GM12878 (cell line): Measurements from ENCODE around the gene UGT1A7. TPM values are rescaled to one million over a fixed set of nuclear protein-coding genes. Genes with fewer than 3 reads are reported as not detected.

Source experiments
- ATAC-seq: fragments of 200-7000 bp; cut with Tn5 transposase; 3 replicates; pipeline ENCODE4 v1.9.1; 2020; ENCODE audit warnings: mild to moderate bottlenecking, moderate library complexity
- BruUV-seq: library from RNA; stranded (reverse); fragments of 400-500 nt; replicated peaks from 2 replicates; lab custom pipeline; 2021; lab: Mats Ljungman, UMichigan
- CTCF ChIA-PET: fragments of 300-600 bp; sonication (Branson Sonifier 250); formaldehyde crosslinking; extraction: SDS; loops from one replicate; lab custom pipeline; 2021; ENCODE audit warnings: inconsistent platforms; lab: Yijun Ruan, JAX
- POLR2A ChIA-PET: fragments of 350-600 bp; formaldehyde crosslinking; extraction: SDS; loops from one replicate; lab custom pipeline; 2021; ENCODE audit warnings: inconsistent platforms; lab: Charles Lee
- RAD21 ChIA-PET: fragments of 300-600 bp; sonication (Branson Sonifier 250); formaldehyde crosslinking; loops from one replicate; lab custom pipeline; 2023; ENCODE audit warnings: antibody characterized with exemption; ENCODE audit not compliant: unreplicated experiment; lab: Charles Lee
- SMC1A ChIA-PET: fragments of 300-600 bp; sonication (Branson Sonifier 250); formaldehyde crosslinking; loops from one replicate; lab custom pipeline; 2023; ENCODE audit not compliant: unreplicated experiment, uncharacterized antibody; lab: Charles Lee
- DNase-seq: peaks from one replicate; pipeline ENCODE4 v3.0.0-alpha.2; 2011; ENCODE audit warnings: low read depth, low spot score
- FAIRE-seq: peaks from 3 replicates; lab custom pipeline; 2011; peaks lifted over from hg19 to GRCh38; lab: Jason Lieb, UNC
- H2AFZ ChIP-seq: 2 replicates; pipeline ENCODE4 v1.6.0; 2011; ENCODE audit warnings: low read depth, low read length, control low read depth; ENCODE audit not compliant: control insufficient read depth
- H3K27ac ChIP-seq: 2 replicates; pipeline ENCODE4 v1.5.1; 2011; ENCODE audit warnings: control low read depth; ENCODE audit not compliant: control insufficient read depth, insufficient read depth
- H3K27me3 ChIP-seq, 2 experiments: replicated peaks in 1 of 2; 2 replicates each; pipeline versions ENCODE4 v1.6.0 to v1.6.1; 2011; ENCODE audit warnings: low read length in 1 of 2; ENCODE audit not compliant: control insufficient read depth in 2 of 2, insufficient read depth in 2 of 2
- H3K36me3 ChIP-seq, 2 experiments: 2 replicates each; pipeline ENCODE4 v1.5.1; 2011; ENCODE audit warnings: low read length in 1 of 2; ENCODE audit not compliant: control insufficient read depth in 2 of 2, insufficient read depth in 2 of 2
- H3K4me1 ChIP-seq: 2 replicates; pipeline ENCODE4 v1.6.1; 2011; ENCODE audit warnings: mild to moderate bottlenecking, low read length, moderate library complexity, mixed read lengths; ENCODE audit not compliant: control insufficient read depth, insufficient read depth
- H3K4me2 ChIP-seq: 2 replicates; pipeline ENCODE4 v1.6.0; 2011; ENCODE audit warnings: control low read depth; ENCODE audit not compliant: control insufficient read depth, insufficient read depth
- H3K4me3 ChIP-seq: fragments of 200-600 bp; sonication (generic); 2 replicates; pipeline ENCODE4 v1.5.1; 2016
- H3K79me2 ChIP-seq: 2 replicates; pipeline ENCODE4 v1.6.0; 2011; ENCODE audit warnings: low read length; ENCODE audit not compliant: control insufficient read depth, insufficient read depth
- H3K9ac ChIP-seq: 2 replicates; pipeline ENCODE4 v1.8.0; 2011; ENCODE audit warnings: low read length, control low read depth, mixed read lengths; ENCODE audit not compliant: control insufficient read depth, insufficient read depth
- H3K9me3 ChIP-seq: replicated peaks from 3 replicates; pipeline ENCODE4 v1.5.1; 2011; ENCODE audit warnings: mild to moderate bottlenecking, low read length; ENCODE audit not compliant: control insufficient read depth, insufficient read depth
- H4K20me1 ChIP-seq: 2 replicates; pipeline ENCODE4 v1.6.0; 2011; ENCODE audit not compliant: control insufficient read depth, insufficient read depth
- KLF5 ChIP-seq: fragments of 450-650 bp; IDR thresholded peaks from 2 replicates; pipeline ENCODE4 v1.6.1; 2014; ENCODE audit warnings: mild to moderate bottlenecking; ENCODE audit not compliant: partially characterized antibody
- RAD21 ChIP-seq: IDR thresholded peaks from 2 replicates; pipeline ENCODE4 v1.6.1; 2011; ENCODE audit warnings: mild to moderate bottlenecking, low read depth, low read length, moderate library complexity; ENCODE audit not compliant: insufficient read depth
- RELA ChIP-seq: fragments of 450-650 bp; IDR thresholded peaks from 2 replicates; pipeline ENCODE4 v1.8.0; 2014; ENCODE audit warnings: borderline replicate concordance; ENCODE audit not compliant: partially characterized antibody
- TAF1 ChIP-seq: IDR thresholded peaks from 2 replicates; pipeline ENCODE4 v1.6.1; 2011; ENCODE audit warnings: mild to moderate bottlenecking, low read depth, low read length, borderline replicate concordance
- ZNF217 ChIP-seq: fragments of 450-650 bp; IDR thresholded peaks from 2 replicates; pipeline ENCODE4 v1.6.1; 2017; ENCODE audit warnings: antibody characterized with exemption, mild to moderate bottlenecking
- WGBS: methylation state at CpG from one replicate; pipeline ENCODE4 v1.1.6; 2016; ENCODE audit warnings: low lambda C conversion rate; ENCODE audit not compliant: insufficient replicate concordance, insufficient coverage; ENCODE audit errors: missing lambda C conversion rate; 5-methylcytosine and 5-hydroxymethylcytosine counted together
- in situ Hi-C: fragments of 300-500 bp; cut with MboI; formaldehyde crosslinking; loops from 9 replicates; pipeline ENCODE4 v1.14.3; 2018; ENCODE audit warnings: mixed read lengths
- intact Hi-C: fragments of 100-400 bp; cut with micrococcal nuclease; formaldehyde crosslinking; loops from one replicate; pipeline ENCODE4 v1.14.2; 2022; ENCODE audit not compliant: unreplicated experiment
- polyA plus RNA-seq, 11 experiments: library from polyadenylated mRNA; depleted of rRNA in 4 of 11; unstranded in 6 of 11; stranded (reverse) in 5 of 11; fragments of >200 nt; fragmentation: Nextera tagmentation in 4 of 11; fragmentation: Illumina TruSeq in 1 of 11; extraction: Ambion mirVana in 4 of 11; extraction: Trizol in 1 of 11; gene quantifications; 1 replicate in 1 of 11; 2 replicates in 10 of 11; pipeline versions ENCODE4 v1.2.1 to v1.2.3, GENCODE V29; 2011 to 2016; ENCODE audit warnings: inconsistent platforms in 2 of 11, missing spikeins in 2 of 11, low read depth in 1 of 11
- total RNA-seq, 4 experiments: library from RNA; depleted of rRNA in 3 of 4; stranded (reverse); fragments of >200 nt in 3 of 4; fragmentation: Illumina TruSeq in 1 of 4; extraction: Trizol in 1 of 4; gene quantifications; 2 replicates each; pipeline versions ENCODE4 v1.2.1 to v1.2.3, GENCODE V29; 2013 to 2021
- TF ChIP-seq, protein P1 (sequence below): fragments of 450-650 bp; IDR thresholded peaks from 2 replicates; pipeline ENCODE4 v1.6.1; 2016; ENCODE audit warnings: mild to moderate bottlenecking
- TF ChIP-seq, protein P2 (sequence below): IDR thresholded peaks from 2 replicates; pipeline ENCODE4 v1.6.1; 2011; ENCODE audit warnings: mild to moderate bottlenecking, low read depth, low read length, moderate library complexity; ENCODE audit not compliant: insufficient replicate concordance
- TF ChIP-seq, protein P3 (sequence below): IDR thresholded peaks from 2 replicates; pipeline ENCODE4 v1.6.1; 2011; ENCODE audit warnings: borderline replicate concordance, low read depth, mild to moderate bottlenecking, moderate library complexity, low read length; ENCODE audit not compliant: insufficient read depth, poor library complexity, severe bottlenecking

UGT1A7 gene
- total and polyA plus RNA-seq, 10 of the 15 experiments (the other 5 are each of a cell fraction or from before 2014, with no cell fraction given): not detected

DNA sequence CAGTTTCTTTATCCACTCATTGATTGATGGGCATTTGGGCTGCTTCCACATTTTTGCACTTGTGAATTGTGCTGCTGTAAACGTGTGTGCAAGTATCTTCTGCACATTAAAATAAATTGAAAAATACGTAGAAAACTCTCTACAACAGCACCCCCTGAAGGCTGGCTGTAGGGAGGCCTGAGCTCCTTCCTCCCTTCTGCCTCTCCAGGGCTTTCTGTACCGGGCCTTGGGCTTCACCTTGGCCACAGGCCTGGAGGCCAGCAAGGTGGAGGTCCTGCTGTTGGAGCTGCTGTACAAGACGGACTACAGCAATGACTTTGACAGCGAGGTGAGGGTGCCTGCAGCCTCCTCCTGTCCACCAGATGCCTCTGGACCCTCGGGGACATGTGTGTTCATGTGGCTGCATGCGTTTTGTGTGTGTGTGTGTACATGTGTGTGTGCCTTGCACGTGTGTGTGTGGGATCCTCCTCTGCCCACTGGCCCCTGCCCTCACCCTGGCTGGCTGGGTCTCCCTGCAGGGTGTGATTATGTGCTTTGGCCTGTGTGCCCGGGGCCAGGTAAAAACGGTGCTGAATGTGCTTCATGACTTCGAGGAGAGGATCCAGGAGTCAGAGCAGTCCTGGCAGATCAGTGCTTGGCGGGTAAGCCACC, 125.6 kb downstream of the UGT1A7 start:
- Histone ChIP-seq H3K9ac (no peak overlapping the region), H3K36me3 (no peaks in the 10 kb centered on the region), H3K4me2 (no peak overlapping the region)
- POLR2A ChIA-PET: no interaction called here
- in situ Hi-C loops (no loop called here), intact Hi-C loops (no loop called here)
- WGBS: 10% methylated on average over 12 of the region's 12 CpGs
- TF ChIP-seq, protein P1, sequence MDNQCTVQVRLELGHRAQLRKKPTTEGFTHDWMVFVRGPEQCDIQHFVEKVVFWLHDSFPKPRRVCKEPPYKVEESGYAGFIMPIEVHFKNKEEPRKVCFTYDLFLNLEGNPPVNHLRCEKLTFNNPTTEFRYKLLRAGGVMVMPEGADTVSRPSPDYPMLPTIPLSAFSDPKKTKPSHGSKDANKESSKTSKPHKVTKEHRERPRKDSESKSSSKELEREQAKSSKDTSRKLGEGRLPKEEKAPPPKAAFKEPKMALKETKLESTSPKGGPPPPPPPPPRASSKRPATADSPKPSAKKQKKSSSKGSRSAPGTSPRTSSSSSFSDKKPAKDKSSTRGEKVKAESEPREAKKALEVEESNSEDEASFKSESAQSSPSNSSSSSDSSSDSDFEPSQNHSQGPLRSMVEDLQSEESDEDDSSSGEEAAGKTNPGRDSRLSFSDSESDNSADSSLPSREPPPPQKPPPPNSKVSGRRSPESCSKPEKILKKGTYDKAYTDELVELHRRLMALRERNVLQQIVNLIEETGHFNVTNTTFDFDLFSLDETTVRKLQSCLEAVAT: no peak
- TF ChIP-seq KLF5 (no peak), RAD21 (no peak), ZNF217 (no peak), RELA (no peak), TAF1 (no peak)
- TF ChIP-seq, protein P2, sequence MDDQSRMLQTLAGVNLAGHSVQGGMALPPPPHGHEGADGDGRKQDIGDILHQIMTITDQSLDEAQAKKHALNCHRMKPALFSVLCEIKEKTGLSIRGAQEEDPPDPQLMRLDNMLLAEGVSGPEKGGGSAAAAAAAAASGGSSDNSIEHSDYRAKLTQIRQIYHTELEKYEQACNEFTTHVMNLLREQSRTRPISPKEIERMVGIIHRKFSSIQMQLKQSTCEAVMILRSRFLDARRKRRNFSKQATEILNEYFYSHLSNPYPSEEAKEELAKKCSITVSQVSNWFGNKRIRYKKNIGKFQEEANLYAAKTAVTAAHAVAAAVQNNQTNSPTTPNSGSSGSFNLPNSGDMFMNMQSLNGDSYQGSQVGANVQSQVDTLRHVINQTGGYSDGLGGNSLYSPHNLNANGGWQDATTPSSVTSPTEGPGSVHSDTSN: no peak
- TF ChIP-seq, protein P3, sequence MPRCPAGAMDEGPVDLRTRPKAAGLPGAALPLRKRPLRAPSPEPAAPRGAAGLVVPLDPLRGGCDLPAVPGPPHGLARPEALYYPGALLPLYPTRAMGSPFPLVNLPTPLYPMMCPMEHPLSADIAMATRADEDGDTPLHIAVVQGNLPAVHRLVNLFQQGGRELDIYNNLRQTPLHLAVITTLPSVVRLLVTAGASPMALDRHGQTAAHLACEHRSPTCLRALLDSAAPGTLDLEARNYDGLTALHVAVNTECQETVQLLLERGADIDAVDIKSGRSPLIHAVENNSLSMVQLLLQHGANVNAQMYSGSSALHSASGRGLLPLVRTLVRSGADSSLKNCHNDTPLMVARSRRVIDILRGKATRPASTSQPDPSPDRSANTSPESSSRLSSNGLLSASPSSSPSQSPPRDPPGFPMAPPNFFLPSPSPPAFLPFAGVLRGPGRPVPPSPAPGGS: no peak
- TF ChIP-seq, all 136 proteins: peak for 0
- RAD21 ChIA-PET: no interaction called here
- CTCF ChIA-PET: no interaction called here
- no peak for DNase-seq
- no TSS peak for BruUV-seq
- SMC1A ChIA-PET: no interaction called here
- Histone ChIP-seq H2AFZ (no peak overlapping the region), H3K4me1 (no peaks in the 10 kb centered on the region), H3K79me2 (no peaks in the 10 kb centered on the region), H3K9me3 (no peaks in the 10 kb centered on the region), H3K27me3 (no peaks in the 10 kb centered on the region; a peak in 2 of 4 replicates), H4K20me1 (no peaks in the 10 kb centered on the region), H3K27ac (no peak overlapping the region), H3K4me3 (no peak overlapping the region)
- no peak for ATAC-seq
- no peak for FAIRE-seq
